Measurements from ENCODE around the gene GRAP.
"Not testable (repeated sequence)": the region's sequence is repeated elsewhere in the genome, so short reads cannot be mapped to it uniquely, and the experiment has no call there.

GRAP gene

DNA sequence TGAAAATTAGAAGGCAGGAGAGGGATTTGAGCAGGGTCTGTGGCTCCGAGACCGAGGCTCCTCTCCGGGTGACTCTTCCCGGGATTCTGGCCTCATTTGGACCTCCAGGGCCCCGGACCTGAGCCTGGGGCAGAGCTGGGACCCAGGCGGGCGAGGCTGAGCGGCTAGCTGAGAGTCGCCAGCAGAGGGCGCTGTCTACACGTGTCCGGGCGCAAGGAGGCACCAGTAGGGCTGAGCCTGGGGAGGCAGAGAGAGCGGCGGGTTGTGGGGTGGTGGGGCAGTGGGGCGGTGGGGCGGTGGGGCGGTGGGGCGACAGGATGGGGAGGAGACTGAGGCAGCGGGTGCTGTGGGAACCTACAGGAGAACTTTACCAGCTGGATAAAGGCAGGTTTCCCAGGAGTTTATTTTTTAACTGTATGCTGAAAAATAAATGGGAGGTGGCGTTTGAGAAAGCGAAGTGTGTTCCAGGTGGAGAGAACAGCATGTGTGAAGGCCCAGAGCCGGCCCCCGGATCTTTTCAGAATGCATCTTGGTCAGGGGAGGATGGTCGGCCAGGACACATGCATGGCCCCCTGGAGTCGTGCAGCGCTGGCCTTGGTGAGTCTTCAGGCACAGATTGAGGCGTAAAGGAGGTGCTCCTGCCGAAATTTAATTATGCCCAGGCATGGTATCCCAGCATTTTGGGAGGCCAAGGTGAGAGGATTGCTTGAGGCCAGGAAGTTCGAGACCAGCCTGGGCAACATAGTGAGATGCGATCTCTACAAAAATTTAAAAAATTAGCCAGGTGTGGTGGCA lies 29.8 kb upstream of the GRAP start:
- H3K27ac ChIP-seq (ENCODE audit: insufficient read depth in 1 of 2, low read depth in 1 of 2, low read length in 2 of 2, poor library complexity in 1 of 2, severe bottlenecking in 2 of 2); H3K4me1 ChIP-seq (ENCODE audit: control extremely low read depth in 1 of 4, control insufficient read depth in 4 of 4, insufficient read depth in 4 of 4, low read length in 3 of 4); DNase-seq; POLR2A ChIA-PET; H3K36me3 ChIP-seq (ENCODE audit: control insufficient read depth in 4 of 4, insufficient read depth in 4 of 4, low read length in 3 of 4); H3K27me3 ChIP-seq (replicated peaks in 2 of 5; ENCODE audit: control insufficient read depth in 4 of 5, insufficient read depth in 5 of 5, low read length in 4 of 5); H3K4me3 ChIP-seq (ENCODE audit: control insufficient read depth in 1 of 7, extremely low read depth in 1 of 7, insufficient read depth in 4 of 7, low read depth in 2 of 7, low read length in 6 of 7); H3K9me3 ChIP-seq (ENCODE audit: control extremely low read depth in 1 of 5, control insufficient read depth in 4 of 5, insufficient read depth in 2 of 5, low read depth in 1 of 5, low read length in 4 of 5); CTCF ChIA-PET: not testable (repeated sequence)
- no CpG with 5 or more reads among the region's 31 CpGs for WGBS (ENCODE audit: insufficient coverage)

DNA sequence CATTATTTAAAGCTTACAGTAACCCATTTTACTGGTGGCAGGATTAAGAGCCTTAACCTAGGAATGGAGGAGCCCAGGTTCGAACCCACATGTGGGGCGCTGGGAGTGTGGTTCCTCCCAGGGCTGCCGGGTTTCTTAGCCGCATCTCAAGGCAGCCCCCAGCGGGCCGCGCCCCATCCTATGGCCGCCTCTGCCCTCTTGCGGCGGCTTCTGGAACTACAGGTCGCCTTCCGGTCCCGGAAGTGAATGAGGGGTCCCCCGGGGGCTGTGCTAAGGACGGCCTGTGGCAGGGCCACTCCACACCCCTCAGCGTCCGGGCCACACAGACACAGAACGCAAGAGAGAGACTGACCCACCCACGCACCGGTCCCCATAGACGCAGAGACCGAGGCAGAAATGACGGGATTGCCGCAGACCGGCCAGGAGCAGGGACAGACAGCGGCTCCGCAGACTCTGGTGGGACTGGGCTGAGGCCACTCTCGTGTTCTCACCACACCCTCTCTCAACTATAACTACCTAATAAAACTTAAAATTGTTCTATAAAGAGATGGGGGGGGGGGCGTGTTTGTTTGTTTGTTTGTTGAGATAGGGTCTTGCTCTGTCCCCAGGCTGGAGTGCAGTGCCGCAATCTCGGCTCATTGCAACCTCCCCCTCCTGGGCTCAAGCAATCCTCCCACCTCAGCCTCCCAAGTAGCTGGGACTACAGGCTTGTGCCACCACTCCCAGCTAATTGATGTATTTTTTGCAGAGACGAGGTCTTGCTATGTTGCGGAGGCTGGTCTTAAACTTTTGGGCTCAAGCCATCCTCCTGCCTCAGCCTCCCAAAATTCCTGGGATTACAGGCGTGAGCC lies 23.8 kb upstream of the GRAP start:
- WGBS (ENCODE audit: insufficient coverage) = no CpG with 5 or more reads among the region's 34 CpGs
- H3K9me3 ChIP-seq (ENCODE audit: control extremely low read depth in 1 of 5, control insufficient read depth in 4 of 5, insufficient read depth in 2 of 5, low read depth in 1 of 5, low read length in 4 of 5); H3K27me3 ChIP-seq (replicated peaks in 2 of 5; ENCODE audit: control insufficient read depth in 4 of 5, insufficient read depth in 5 of 5, low read length in 4 of 5); DNase-seq; H3K4me1 ChIP-seq (ENCODE audit: control extremely low read depth in 1 of 4, control insufficient read depth in 4 of 4, insufficient read depth in 4 of 4, low read length in 3 of 4); POLR2A ChIA-PET; H3K4me3 ChIP-seq (ENCODE audit: control insufficient read depth in 1 of 7, extremely low read depth in 1 of 7, insufficient read depth in 4 of 7, low read depth in 2 of 7, low read length in 6 of 7); H3K27ac ChIP-seq (ENCODE audit: insufficient read depth in 1 of 2, low read depth in 1 of 2, low read length in 2 of 2, poor library complexity in 1 of 2, severe bottlenecking in 2 of 2); CTCF ChIA-PET; H3K36me3 ChIP-seq (ENCODE audit: control insufficient read depth in 4 of 4, insufficient read depth in 4 of 4, low read length in 3 of 4): not testable (repeated sequence)

DNA sequence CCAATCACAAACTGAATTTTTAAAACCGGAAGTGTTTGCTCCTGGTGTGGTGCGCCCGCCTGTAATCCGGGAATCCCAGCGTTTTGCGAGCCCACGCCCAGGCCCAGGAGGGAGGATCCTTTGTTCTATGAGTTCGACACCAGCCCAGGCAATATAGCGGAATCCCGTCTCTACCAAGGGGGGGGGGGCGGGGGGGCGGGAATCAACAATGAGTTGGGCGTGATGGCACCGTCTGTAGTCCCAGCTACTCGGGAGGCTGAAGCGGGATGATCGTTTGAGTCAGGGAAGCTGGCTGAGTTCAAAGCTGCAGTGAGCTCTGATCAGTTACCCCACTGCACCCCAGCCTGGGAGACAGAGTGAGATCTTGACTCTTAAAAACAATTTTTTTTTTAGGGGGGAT lies 17.6 kb upstream of the GRAP start:
- POLR2A ChIA-PET; H3K4me3 ChIP-seq (ENCODE audit: control insufficient read depth in 1 of 7, extremely low read depth in 1 of 7, insufficient read depth in 4 of 7, low read depth in 2 of 7, low read length in 6 of 7); CTCF ChIA-PET; H3K36me3 ChIP-seq (ENCODE audit: control insufficient read depth in 4 of 4, insufficient read depth in 4 of 4, low read length in 3 of 4); H3K27me3 ChIP-seq (replicated peaks in 2 of 5; ENCODE audit: control insufficient read depth in 4 of 5, insufficient read depth in 5 of 5, low read length in 4 of 5); H3K9me3 ChIP-seq (ENCODE audit: control extremely low read depth in 1 of 5, control insufficient read depth in 4 of 5, insufficient read depth in 2 of 5, low read depth in 1 of 5, low read length in 4 of 5); H3K4me1 ChIP-seq (ENCODE audit: control extremely low read depth in 1 of 4, control insufficient read depth in 4 of 4, insufficient read depth in 4 of 4, low read length in 3 of 4); H3K27ac ChIP-seq (ENCODE audit: insufficient read depth in 1 of 2, low read depth in 1 of 2, low read length in 2 of 2, poor library complexity in 1 of 2, severe bottlenecking in 2 of 2): not testable (repeated sequence)
- peak in 1 of 3 donors; percentile 2 for DNase-seq
- no CpG with 5 or more reads among the region's 17 CpGs for WGBS (ENCODE audit: insufficient coverage)

DNA sequence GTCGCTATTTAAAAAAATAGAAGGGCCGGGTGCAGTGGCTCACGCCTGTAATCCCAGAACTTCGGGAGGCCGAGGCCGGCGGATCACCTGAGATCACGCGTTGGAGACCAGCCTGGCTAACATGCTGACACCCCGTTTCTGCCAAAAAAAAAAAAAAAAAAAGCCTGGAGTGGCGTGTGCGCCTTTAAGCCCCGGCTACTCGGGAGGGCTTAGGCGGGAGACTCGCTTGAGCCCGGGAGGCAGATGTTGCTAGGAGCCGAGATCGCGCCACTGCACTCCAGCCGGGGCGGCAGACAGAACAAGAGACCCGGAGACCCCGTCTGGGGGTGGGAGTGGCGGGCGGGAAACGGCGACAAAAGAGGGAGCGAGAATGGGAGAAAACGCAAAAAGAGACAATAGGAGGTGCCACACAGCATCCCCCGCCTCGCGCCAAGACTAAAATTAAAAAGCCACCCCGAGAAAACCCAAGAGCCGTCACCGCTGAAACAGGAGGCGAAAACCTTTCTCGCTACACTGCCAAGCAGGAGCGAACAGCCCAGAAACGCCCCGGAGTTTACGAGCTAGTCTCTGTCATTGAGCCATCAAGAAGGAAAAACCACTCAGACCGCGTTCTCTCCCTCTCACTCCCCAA lies 16.7 kb upstream of the GRAP start:
- CTCF ChIA-PET; H3K4me1 ChIP-seq (ENCODE audit: control extremely low read depth in 1 of 4, control insufficient read depth in 4 of 4, insufficient read depth in 4 of 4, low read length in 3 of 4); POLR2A ChIA-PET; H3K36me3 ChIP-seq (ENCODE audit: control insufficient read depth in 4 of 4, insufficient read depth in 4 of 4, low read length in 3 of 4); H3K9me3 ChIP-seq (ENCODE audit: control extremely low read depth in 1 of 5, control insufficient read depth in 4 of 5, insufficient read depth in 2 of 5, low read depth in 1 of 5, low read length in 4 of 5); H3K27ac ChIP-seq (ENCODE audit: insufficient read depth in 1 of 2, low read depth in 1 of 2, low read length in 2 of 2, poor library complexity in 1 of 2, severe bottlenecking in 2 of 2); H3K4me3 ChIP-seq (ENCODE audit: control insufficient read depth in 1 of 7, extremely low read depth in 1 of 7, insufficient read depth in 4 of 7, low read depth in 2 of 7, low read length in 6 of 7); DNase-seq; H3K27me3 ChIP-seq (replicated peaks in 2 of 5; ENCODE audit: control insufficient read depth in 4 of 5, insufficient read depth in 5 of 5, low read length in 4 of 5): not testable (repeated sequence)
- no CpG with 5 or more reads among the region's 44 CpGs for whole genome bisulfite sequencing (ENCODE audit: insufficient coverage)

DNA sequence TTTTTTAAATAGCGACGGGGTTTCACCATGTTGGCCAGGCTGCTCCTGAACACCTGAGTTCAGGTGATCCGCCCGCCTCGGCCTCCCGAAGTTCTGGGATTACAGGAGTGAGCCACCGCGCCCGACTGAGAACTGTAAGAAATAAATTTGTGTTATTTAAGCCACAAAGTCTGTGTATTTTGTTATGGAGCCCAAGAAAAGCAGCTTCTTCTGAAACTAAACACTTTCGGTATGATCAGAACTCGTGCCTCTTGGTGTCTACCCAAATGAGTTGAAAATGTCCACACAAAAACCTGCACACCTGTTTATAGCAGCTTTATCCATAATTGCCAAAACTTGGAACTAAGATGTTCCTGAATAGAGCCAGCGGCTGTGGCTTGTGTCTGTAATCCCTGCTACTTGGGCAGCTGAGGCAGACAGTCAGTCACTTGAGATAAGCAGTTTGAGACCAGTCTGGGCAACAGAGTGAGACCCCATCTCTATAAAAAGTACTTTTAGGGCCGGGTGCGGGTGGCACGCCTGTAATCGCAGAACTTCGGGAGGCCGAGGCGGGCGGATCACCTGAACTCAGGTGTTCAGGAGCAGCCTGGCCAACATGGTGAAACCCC lies 16.1 kb upstream of the GRAP start:
- H3K27ac ChIP-seq (ENCODE audit: insufficient read depth in 1 of 2, low read depth in 1 of 2, low read length in 2 of 2, poor library complexity in 1 of 2, severe bottlenecking in 2 of 2); H3K4me1 ChIP-seq (ENCODE audit: control extremely low read depth in 1 of 4, control insufficient read depth in 4 of 4, insufficient read depth in 4 of 4, low read length in 3 of 4); H3K27me3 ChIP-seq (replicated peaks in 2 of 5; ENCODE audit: control insufficient read depth in 4 of 5, insufficient read depth in 5 of 5, low read length in 4 of 5); H3K4me3 ChIP-seq (ENCODE audit: control insufficient read depth in 1 of 7, extremely low read depth in 1 of 7, insufficient read depth in 4 of 7, low read depth in 2 of 7, low read length in 6 of 7); CTCF ChIA-PET; POLR2A ChIA-PET; H3K36me3 ChIP-seq (ENCODE audit: control insufficient read depth in 4 of 4, insufficient read depth in 4 of 4, low read length in 3 of 4); H3K9me3 ChIP-seq (ENCODE audit: control extremely low read depth in 1 of 5, control insufficient read depth in 4 of 5, insufficient read depth in 2 of 5, low read depth in 1 of 5, low read length in 4 of 5); DNase-seq: not testable (repeated sequence)
- WGBS (ENCODE audit: insufficient coverage) = no CpG with 5 or more reads among the region's 20 CpGs

DNA sequence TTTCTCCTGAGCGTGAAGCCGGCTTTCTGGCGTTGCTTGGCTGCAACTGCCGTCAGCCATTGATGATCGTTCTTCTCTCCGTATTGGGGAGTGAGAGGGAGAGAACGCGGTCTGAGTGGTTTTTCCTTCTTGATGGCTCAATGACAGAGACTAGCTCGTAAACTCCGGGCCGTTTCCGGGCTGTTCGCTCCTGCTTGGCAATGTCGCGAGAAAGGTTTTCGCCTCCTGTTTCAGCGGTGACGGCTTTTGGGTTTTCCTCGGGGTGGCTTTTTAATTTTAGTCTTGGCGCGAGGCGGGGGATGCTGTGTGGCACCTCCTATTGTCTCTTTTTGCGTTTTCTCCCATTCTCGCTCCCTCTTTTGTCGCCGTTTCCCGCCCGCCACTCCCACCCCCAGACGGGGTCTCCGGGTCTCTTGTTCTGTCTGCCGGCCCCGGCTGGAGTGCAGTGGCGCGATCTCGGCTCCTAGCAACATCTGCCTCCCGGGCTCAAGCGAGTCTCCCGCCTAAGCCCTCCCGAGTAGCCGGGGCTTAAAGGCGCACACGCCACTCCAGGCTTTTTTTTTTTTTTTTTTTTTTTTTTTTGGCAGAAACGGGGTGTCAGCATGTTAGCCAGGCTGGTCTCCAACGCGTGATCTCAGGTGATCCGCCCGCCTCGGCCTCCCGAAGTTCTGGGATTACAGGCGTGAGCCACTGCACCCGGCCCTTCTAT lies 15.4 kb upstream of the GRAP start:
- no CpG with 5 or more reads among the region's 51 CpGs for WGBS (ENCODE audit: insufficient coverage)
- H3K4me1 ChIP-seq (ENCODE audit: control extremely low read depth in 1 of 4, control insufficient read depth in 4 of 4, insufficient read depth in 4 of 4, low read length in 3 of 4); CTCF ChIA-PET; DNase-seq; H3K36me3 ChIP-seq (ENCODE audit: control insufficient read depth in 4 of 4, insufficient read depth in 4 of 4, low read length in 3 of 4); H3K4me3 ChIP-seq (ENCODE audit: control insufficient read depth in 1 of 7, extremely low read depth in 1 of 7, insufficient read depth in 4 of 7, low read depth in 2 of 7, low read length in 6 of 7); H3K27me3 ChIP-seq (replicated peaks in 2 of 5; ENCODE audit: control insufficient read depth in 4 of 5, insufficient read depth in 5 of 5, low read length in 4 of 5); H3K9me3 ChIP-seq (ENCODE audit: control extremely low read depth in 1 of 5, control insufficient read depth in 4 of 5, insufficient read depth in 2 of 5, low read depth in 1 of 5, low read length in 4 of 5); POLR2A ChIA-PET; H3K27ac ChIP-seq (ENCODE audit: insufficient read depth in 1 of 2, low read depth in 1 of 2, low read length in 2 of 2, poor library complexity in 1 of 2, severe bottlenecking in 2 of 2): not testable (repeated sequence)
